Endothelial cell of umbilical vein (primary cell): ENCODE data around the gene PARD3B. TPM values are rescaled to one million over a fixed set of nuclear protein-coding genes. Genes with fewer than 3 reads are reported as not detected.

Source experiments
- BruUV-seq: library from RNA; stranded (reverse); fragments of 400-500 nt; replicated peaks from 2 replicates; lab custom pipeline; 2021; lab: Mats Ljungman, UMichigan
- CTCF ChIA-PET: fragments of 300-600, 350-600 bp; sonication (Branson Sonifier 250); formaldehyde crosslinking; loops from one replicate; lab custom pipeline; 2021; ENCODE audit warnings: antibody characterized with exemption, inconsistent platforms; lab: Charles Lee
- POLR2A ChIA-PET: fragments of 300-600, 350-600 bp; sonication (Branson Sonifier 250); formaldehyde crosslinking; loops from one replicate; lab custom pipeline; 2021; ENCODE audit warnings: antibody characterized with exemption, inconsistent platforms; lab: Charles Lee
- DNase-seq: peaks from one replicate; pipeline ENCODE4 v3.0.0-alpha.2; 2011; ENCODE audit warnings: low read depth, low spot score
- FAIRE-seq: peaks from 2 replicates; lab custom pipeline; 2011; peaks lifted over from hg19 to GRCh38; lab: Jason Lieb, UNC
- H2AFZ ChIP-seq: 2 replicates; pipeline ENCODE4 v1.6.0; 2012; ENCODE audit warnings: low read depth, low read length, control low read depth, inconsistent platforms
- H3K27ac ChIP-seq: 2 replicates; pipeline ENCODE4 v1.5.1; 2011; ENCODE audit warnings: low read depth, mild to moderate bottlenecking, control low read depth, low read length, moderate library complexity; ENCODE audit not compliant: insufficient read depth
- H3K27me3 ChIP-seq, 2 experiments: 2 replicates each; pipeline versions ENCODE4 v1.6.0 to v1.6.1; 2011; ENCODE audit warnings: low read length in 2 of 2, mixed read lengths in 1 of 2; ENCODE audit not compliant: control insufficient read depth in 2 of 2, insufficient read depth in 2 of 2
- H3K36me3 ChIP-seq, 2 experiments: 2 replicates in 1 of 2; 3 replicates in 1 of 2; pipeline ENCODE4 v1.5.1; 2011; ENCODE audit warnings: low read length in 2 of 2, mild to moderate bottlenecking in 1 of 2, moderate library complexity in 1 of 2; ENCODE audit not compliant: control insufficient read depth in 2 of 2, insufficient read depth in 2 of 2; ENCODE audit errors: extremely low read depth in 1 of 2
- H3K4me1 ChIP-seq: 3 replicates; pipeline ENCODE4 v1.5.1; 2011; ENCODE audit warnings: mild to moderate bottlenecking, low read length; ENCODE audit not compliant: control insufficient read depth, insufficient read depth; ENCODE audit errors: extremely low read depth
- H3K4me2 ChIP-seq: 2 replicates; pipeline ENCODE4 v1.6.1; 2011; ENCODE audit warnings: low read length, control low read depth, mixed read lengths; ENCODE audit not compliant: insufficient read depth
- H3K4me3 ChIP-seq, 3 experiments: fragments of 200-600 bp in 1 of 3; sonication (generic), shearing (Covaris generic) in 1 of 3; replicated peaks in 1 of 3; 2 replicates each; pipeline ENCODE4 v1.5.1; 2011 to 2016; ENCODE audit warnings: control low read depth in 3 of 3, low read length in 3 of 3, mild to moderate bottlenecking in 2 of 3, inconsistent platforms in 1 of 3, low read depth in 1 of 3, moderate library complexity in 1 of 3; ENCODE audit not compliant: insufficient read depth in 1 of 3
- H3K79me2 ChIP-seq: 2 replicates; pipeline ENCODE4 v1.6.0; 2012; ENCODE audit warnings: low read length, inconsistent platforms; ENCODE audit not compliant: control insufficient read depth, insufficient read depth
- H3K9ac ChIP-seq: replicated peaks from 2 replicates; pipeline ENCODE3; 2011; ENCODE audit warnings: low read length, control low read depth; ENCODE audit not compliant: insufficient read depth; ENCODE audit errors: extremely low read depth
- H3K9me1 ChIP-seq: replicated peaks from 3 replicates; pipeline ENCODE4 v1.6.0; 2011; ENCODE audit warnings: mild to moderate bottlenecking, low read length; ENCODE audit not compliant: control insufficient read depth, insufficient read depth; ENCODE audit errors: extremely low read depth
- H3K9me3 ChIP-seq: replicated peaks from 2 replicates; pipeline ENCODE4 v1.5.1; 2012; ENCODE audit warnings: low read length, inconsistent platforms; ENCODE audit not compliant: control insufficient read depth, insufficient read depth
- H4K20me1 ChIP-seq: replicated peaks from 2 replicates; pipeline ENCODE3; 2011; ENCODE audit warnings: mild to moderate bottlenecking, low read length; ENCODE audit not compliant: control insufficient read depth, insufficient read depth; ENCODE audit errors: extremely low read depth
- EZH2 ChIP-seq: IDR thresholded peaks from 2 replicates; pipeline ENCODE4 v1.6.1; 2012; ENCODE audit warnings: borderline replicate concordance, low read depth, mild to moderate bottlenecking, moderate library complexity, low read length, inconsistent platforms; ENCODE audit not compliant: severe bottlenecking
- FOS ChIP-seq: IDR thresholded peaks from 2 replicates; pipeline ENCODE4 v1.6.1; 2011; ENCODE audit warnings: mild to moderate bottlenecking, low read length, moderate library complexity, borderline replicate concordance; ENCODE audit not compliant: insufficient read depth
- GATA2 ChIP-seq: IDR thresholded peaks from 2 replicates; pipeline ENCODE4 v1.7.0; 2011; ENCODE audit warnings: low read depth, mild to moderate bottlenecking, moderate library complexity, mixed read lengths, low read length; ENCODE audit not compliant: insufficient read length, insufficient read depth
- JUN ChIP-seq: IDR thresholded peaks from 2 replicates; pipeline ENCODE4 v1.6.1; 2011; ENCODE audit warnings: borderline replicate concordance, low read depth; ENCODE audit not compliant: insufficient read length, insufficient read depth
- MYC ChIP-seq: IDR thresholded peaks from one replicate; pipeline ENCODE4 v1.6.1; 2011; ENCODE audit warnings: mild to moderate bottlenecking, low read depth, low read length
- POLR2A ChIP-seq: IDR thresholded peaks from 2 replicates; pipeline ENCODE4 v1.6.1; 2012; ENCODE audit warnings: low read depth, mild to moderate bottlenecking, control low read depth, low read length
- POLR2AphosphoS5 ChIP-seq: IDR thresholded peaks from 2 replicates; pipeline ENCODE4 v1.6.1; 2012; ENCODE audit warnings: low read depth, mild to moderate bottlenecking, control low read depth, low read length, moderate library complexity; ENCODE audit not compliant: insufficient read depth
- dilution Hi-C: fragments of 300-500 bp; cut with MboI; formaldehyde crosslinking; loops from one replicate; pipeline ENCODE4 v1.15.0; 2019; ENCODE audit warnings: low sequenced_read_pairs; ENCODE audit not compliant: extremely low pct_ligation_motif_present
- intact Hi-C: fragments of 100-400 bp; cut with micrococcal nuclease; formaldehyde crosslinking; loops from one replicate; pipeline ENCODE4 v1.10.0; 2022
- polyA plus RNA-seq, 4 experiments: library from polyadenylated mRNA; depleted of rRNA in 3 of 4; stranded (reverse) in 3 of 4; unstranded in 1 of 4; fragments of >200 nt; gene quantifications; 2 replicates each; pipeline versions ENCODE4 v1.2.1 to v1.2.3, GENCODE V29; 2011 to 2012; ENCODE audit warnings: missing spikeins in 1 of 4
- total RNA-seq: library from RNA; stranded (reverse); gene quantifications from 2 replicates; pipeline ENCODE4 v1.2.3, GENCODE V29; 2021
- TF ChIP-seq, protein P1 (sequence below), 2 donors: IDR thresholded peaks; 1 replicate in 1 of 2; 2 replicates in 1 of 2; pipeline ENCODE4 v1.5.1; 2011; ENCODE audit warnings: low read length in 2 of 2, mild to moderate bottlenecking in 2 of 2, moderate library complexity in 2 of 2, control low read depth in 1 of 2, inconsistent platforms in 1 of 2, low read depth in 1 of 2; ENCODE audit not compliant: insufficient read depth in 1 of 2; ENCODE audit errors: extremely low read depth in 1 of 2
- TF ChIP-seq, protein P2 (sequence below): IDR thresholded peaks from 2 replicates; pipeline ENCODE4 v1.6.1; 2011; ENCODE audit not compliant: insufficient read depth, insufficient read length

Gene PARD3B
- total and polyA plus RNA-seq, 2 donors (not counting 3 experiments of a cell fraction or from before 2014, with no cell fraction given) = 2.2 to 30.9 TPM

- no peaks in the 10 kb centered on the region for H3K9me1 ChIP-seq
- H3K27ac ChIP-seq = no peak overlapping the region
- ChIA-PET CTCF (interaction anchor here (1.0 to 1.9 kb wide), 2 partner anchors 13 to 29 kb away, joined by 4 read pairs; no protein-coding TSS in a partner anchor), POLR2A (no interaction called here)
- FAIRE-seq (no peak), DNase-seq (no peak)
- no peaks in the 10 kb centered on the region for H3K27me3 ChIP-seq
- BruUV-seq = no TSS peak
- H3K4me3 ChIP-seq = no peak overlapping the region
- dilution Hi-C loops (no loop called here), intact Hi-C loops (loop anchor here (10.0 kb wide), 1 partner anchor 978 kb away; no protein-coding TSS in a partner anchor)
- H3K4me1 ChIP-seq = peaks cover 24% of the 10 kb centered on the region
- no peak overlapping the region for H3K9ac ChIP-seq
- H4K20me1 ChIP-seq = no peaks in the 10 kb centered on the region
- no peaks in the 10 kb centered on the region for H3K36me3 ChIP-seq
- H3K79me2 ChIP-seq = no peaks in the 10 kb centered on the region
- TF ChIP-seq POLR2AphosphoS5 = no peak
- no peak for TF ChIP-seq FOS
- TF ChIP-seq EZH2 = no peak
- no peak for TF ChIP-seq POLR2A
- TF ChIP-seq GATA2 = no peak
- no peak for TF ChIP-seq MYC
- no peak for TF ChIP-seq JUN
- TF ChIP-seq, protein P1, sequence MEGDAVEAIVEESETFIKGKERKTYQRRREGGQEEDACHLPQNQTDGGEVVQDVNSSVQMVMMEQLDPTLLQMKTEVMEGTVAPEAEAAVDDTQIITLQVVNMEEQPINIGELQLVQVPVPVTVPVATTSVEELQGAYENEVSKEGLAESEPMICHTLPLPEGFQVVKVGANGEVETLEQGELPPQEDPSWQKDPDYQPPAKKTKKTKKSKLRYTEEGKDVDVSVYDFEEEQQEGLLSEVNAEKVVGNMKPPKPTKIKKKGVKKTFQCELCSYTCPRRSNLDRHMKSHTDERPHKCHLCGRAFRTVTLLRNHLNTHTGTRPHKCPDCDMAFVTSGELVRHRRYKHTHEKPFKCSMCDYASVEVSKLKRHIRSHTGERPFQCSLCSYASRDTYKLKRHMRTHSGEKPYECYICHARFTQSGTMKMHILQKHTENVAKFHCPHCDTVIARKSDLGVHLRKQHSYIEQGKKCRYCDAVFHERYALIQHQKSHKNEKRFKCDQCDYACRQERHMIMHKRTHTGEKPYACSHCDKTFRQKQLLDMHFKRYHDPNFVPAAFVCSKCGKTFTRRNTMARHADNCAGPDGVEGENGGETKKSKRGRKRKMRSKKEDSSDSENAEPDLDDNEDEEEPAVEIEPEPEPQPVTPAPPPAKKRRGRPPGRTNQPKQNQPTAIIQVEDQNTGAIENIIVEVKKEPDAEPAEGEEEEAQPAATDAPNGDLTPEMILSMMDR (IDR thresholded peaks at IDR 0.05; ENCODE audit: extremely low read depth in 1 of 2, insufficient read depth in 1 of 2, low read depth in 1 of 2, low read length in 2 of 2) = no peak
- TF ChIP-seq, protein P2, sequence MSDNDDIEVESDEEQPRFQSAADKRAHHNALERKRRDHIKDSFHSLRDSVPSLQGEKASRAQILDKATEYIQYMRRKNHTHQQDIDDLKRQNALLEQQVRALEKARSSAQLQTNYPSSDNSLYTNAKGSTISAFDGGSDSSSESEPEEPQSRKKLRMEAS = no peak
- no peak overlapping the region for H3K4me2 ChIP-seq
- H2AFZ ChIP-seq = no peak overlapping the region
- H3K9me3 ChIP-seq = no peaks in the 10 kb centered on the region
These were observed 117.7 kb downstream of the PARD3B start for GRCh38 chr2:204662956-204663355.
